A549 (cell line): ENCODE data around the gene COPG1.

Source experiments
- EP300 ChIP-seq, 2 experiments: fragments of >200 bp; sonication (Bioruptor Twin); formaldehyde crosslinking; IDR thresholded peaks; 2 replicates in 1 of 2; 3 replicates in 1 of 2; pipeline ENCODE4 v1.6.1; 2016 to 2017
- HDAC2 ChIP-seq: fragments of 200-600 bp; sonication (generic); IDR thresholded peaks from 2 replicates; pipeline ENCODE4 v1.6.1; 2016

DNA sequence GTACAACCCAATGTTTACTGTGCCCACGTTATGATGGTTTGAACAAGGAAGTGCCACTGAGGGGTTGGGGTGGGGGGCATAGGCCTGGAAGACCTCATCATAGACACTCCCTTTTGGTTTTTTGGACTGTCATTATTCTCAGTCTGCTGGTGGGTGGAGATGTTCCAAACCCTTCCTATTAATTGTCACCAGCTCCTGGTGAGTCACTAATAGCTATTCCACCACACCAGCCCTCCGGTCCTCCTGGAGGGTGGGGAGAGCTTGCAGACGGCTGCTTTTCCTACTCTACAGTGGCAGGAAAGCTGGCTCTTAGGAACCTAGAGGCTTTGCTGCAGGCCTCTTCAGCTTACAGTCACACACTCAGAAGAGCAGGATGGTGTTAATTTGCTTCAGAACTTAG is 9.0 kb upstream of the COPG1 start:
- TF ChIP-seq HDAC2 (no peak), EP300 (IDR thresholded peaks at IDR 0.05) (no peak)
